VCaP (cell line): Measurements from ENCODE around the gene DNAH3.
"Not testable (repeated sequence)": the region's sequence is repeated elsewhere in the genome, so short reads cannot be mapped to it uniquely, and the experiment has no call there.

Experiments used
- H3K27ac ChIP-seq: fragments of 450-650 bp; 2 replicates; pipeline ENCODE4 v1.5.1; 2017
- TF ChIP-seq, protein P1 (sequence below): fragments of 450-650 bp; conservative IDR thresholded peaks from 2 replicates; pipeline ENCODE4 v1.5.1; 2017; ENCODE audit warnings: mild to moderate bottlenecking, moderate library complexity

Gene DNAH3

DNA sequence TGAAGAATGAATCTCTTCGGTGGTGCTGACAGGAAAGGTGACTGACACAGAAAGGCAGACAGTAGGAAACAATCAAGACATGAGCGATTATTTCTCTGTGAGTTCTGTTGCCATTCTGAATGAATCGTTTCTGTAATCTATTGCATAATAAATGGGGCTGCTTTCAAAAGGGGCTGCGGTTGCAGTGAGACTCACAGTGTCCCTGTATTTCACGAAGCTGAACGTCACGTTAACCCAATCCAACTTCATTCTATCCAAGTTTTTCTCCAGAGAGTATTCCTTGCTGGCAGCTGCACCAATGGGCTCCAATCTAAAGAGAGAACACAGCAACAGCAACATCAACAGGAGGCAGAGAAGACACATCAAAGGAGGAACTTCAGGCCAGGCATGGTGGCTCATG lies 75.4 kb downstream of the DNAH3 start:
- TF ChIP-seq, protein P1, sequence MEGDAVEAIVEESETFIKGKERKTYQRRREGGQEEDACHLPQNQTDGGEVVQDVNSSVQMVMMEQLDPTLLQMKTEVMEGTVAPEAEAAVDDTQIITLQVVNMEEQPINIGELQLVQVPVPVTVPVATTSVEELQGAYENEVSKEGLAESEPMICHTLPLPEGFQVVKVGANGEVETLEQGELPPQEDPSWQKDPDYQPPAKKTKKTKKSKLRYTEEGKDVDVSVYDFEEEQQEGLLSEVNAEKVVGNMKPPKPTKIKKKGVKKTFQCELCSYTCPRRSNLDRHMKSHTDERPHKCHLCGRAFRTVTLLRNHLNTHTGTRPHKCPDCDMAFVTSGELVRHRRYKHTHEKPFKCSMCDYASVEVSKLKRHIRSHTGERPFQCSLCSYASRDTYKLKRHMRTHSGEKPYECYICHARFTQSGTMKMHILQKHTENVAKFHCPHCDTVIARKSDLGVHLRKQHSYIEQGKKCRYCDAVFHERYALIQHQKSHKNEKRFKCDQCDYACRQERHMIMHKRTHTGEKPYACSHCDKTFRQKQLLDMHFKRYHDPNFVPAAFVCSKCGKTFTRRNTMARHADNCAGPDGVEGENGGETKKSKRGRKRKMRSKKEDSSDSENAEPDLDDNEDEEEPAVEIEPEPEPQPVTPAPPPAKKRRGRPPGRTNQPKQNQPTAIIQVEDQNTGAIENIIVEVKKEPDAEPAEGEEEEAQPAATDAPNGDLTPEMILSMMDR = no peak
- no peak overlapping the region for H3K27ac ChIP-seq

DNA sequence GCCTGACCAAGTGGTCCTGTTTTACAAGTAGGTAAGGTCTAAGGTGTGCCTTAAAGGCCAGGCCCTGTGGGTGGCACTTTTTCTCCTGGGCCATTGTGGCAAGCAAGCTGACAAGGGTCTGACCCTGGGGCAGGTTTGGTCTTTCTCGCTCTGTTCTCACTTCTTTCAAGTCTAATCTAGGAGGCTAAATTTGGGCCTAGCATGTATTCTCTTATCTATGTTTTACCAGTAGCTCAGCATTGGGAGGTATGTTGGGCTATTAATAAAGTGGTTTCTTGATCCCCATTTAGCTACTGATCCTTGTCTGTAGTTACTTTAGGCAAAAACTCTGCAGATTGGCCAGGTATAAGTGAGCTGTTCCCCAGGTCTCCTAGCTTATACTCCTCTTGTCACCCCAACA lies 77.7 kb downstream of the DNAH3 start:
- TF ChIP-seq, protein P1 = no peak
- H3K27ac ChIP-seq = no peak overlapping the region

DNA sequence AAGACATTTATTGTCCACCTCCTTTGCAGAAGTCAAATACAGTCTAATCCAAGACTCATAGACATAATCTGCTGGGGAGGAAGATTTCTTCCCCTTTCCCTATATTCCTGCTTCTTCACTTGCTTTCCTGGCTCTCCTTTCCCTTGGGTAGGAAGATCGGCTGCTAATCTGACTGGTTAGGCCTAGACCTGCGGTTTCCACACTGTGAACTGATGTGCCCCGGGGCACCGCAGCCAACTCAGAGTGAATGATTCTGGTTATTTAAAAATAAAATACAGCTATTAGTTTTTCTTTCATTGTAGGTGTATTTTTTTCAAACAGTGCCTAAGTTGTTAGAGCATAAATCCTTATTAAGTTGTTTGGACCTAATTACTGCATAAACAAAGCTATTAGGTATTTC lies 78.9 kb downstream of the DNAH3 start:
- TF ChIP-seq, protein P1 = no peak
- no peak overlapping the region for H3K27ac ChIP-seq

DNA sequence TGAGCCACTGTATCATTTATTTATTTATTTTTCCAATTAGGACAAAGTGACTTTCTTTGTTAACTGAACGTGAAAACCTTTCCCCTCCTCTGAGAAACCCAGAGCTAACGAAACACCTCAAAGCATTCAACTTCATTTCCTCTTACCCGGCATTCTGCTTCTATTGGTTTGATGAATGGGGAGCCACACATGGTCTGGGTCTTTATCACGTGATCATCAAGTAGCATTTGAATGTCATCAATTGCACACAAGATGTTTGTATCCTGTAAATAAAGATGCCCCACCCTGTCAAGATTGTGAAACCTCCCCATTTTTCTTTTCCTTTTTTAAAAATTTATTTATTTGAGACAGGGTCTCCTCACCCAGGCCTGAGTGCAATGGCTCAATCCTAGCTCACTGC lies 80.1 kb downstream of the DNAH3 start:
- TF ChIP-seq, protein P1 = no peak
- H3K27ac ChIP-seq = no peak overlapping the region

DNA sequence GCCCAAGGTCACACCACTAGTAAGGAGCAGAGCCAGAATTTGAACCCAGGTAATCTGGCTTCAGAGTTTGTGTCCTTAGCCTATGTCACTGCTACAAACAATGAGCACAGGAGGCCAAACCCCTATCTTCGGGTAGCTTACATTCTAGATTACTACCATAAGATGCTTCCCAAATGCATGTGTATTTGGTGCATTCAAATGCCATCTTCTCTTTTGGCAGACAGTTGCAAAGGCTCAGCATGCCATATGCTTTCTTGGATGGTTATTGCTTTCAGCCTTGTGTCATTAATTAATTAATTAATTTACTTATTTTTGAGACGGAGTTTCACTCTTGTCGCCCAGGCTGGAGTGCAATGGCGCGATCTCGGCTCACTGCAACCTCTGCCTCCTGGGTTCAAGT lies 80.7 kb downstream of the DNAH3 start:
- TF ChIP-seq, protein P1 = no peak
- no peak overlapping the region for H3K27ac ChIP-seq

DNA sequence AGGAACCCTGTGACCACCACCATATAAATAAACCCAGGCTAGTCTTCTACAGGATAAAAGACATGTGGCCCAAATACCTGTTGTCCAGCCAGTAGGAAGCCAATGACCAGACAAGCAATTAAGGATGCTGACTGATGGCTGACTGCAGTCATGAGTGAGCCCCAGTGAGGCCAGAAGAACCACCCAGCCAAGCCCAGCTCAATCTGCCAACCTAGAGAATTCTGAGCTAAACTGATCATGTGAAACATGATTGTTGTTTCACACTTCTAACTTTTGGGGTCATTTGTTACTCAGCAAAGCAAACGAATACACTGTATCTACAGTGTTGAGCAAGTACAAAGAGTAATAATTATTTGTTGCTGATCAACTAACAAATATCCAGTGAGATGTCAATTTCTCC lies 86.4 kb downstream of the DNAH3 start:
- TF ChIP-seq, protein P1 = no peak
- H3K27ac ChIP-seq = no peak overlapping the region

DNA sequence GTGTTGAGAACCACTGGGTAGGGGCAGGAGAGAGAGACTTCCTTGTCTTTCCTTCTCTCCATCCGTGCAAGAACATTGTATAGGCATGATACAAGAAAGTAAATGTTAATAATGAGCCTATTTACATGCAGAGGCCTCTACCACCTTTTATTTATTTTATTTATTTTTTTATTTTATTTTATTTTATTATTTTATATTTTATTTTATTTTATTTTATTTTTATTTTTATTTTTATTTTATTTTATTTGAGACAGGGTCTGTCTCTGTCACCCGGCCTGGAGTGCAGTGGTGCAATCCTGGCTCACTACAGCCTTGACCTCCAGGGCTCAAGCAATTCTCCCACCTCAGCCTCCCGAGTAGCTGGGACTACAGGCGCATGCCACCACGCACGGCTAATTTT lies 87.3 kb downstream of the DNAH3 start:
- not testable (repeated sequence) for H3K27ac ChIP-seq

DNA sequence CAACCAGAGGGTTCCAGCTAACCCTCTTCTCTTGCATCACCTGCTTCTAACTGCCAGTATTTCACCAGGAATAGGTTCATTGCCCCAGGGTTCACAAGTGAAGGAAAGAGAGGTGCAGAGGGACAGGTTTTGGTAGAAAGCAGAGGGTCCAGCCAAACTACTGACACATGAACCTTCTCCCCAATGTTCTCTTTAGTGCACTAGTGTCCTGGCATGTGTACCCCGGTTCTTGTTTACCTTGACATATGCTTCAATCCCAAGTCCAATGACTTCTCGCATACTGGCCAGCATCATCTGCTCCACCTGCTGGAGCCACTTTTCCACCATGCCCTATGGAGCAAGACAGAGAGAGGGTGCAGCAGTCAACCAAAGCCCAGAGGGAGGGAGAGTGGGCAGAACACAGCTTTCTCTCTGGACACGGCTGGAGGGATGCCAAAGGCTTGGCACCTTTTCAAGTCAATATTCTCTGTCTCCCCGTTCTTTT lies 90.6 kb downstream of the DNAH3 start:
- TF ChIP-seq, protein P1 = no peak
- H3K27ac ChIP-seq = no peak overlapping the region
